LHCN-M2 (cell line): ENCODE measurements around the gene ANO6. TPM values are rescaled to one million over a fixed set of nuclear protein-coding genes. Genes with fewer than 3 reads are reported as not detected.
A peak's percentile ranks its signal among the peaks of the same experiment; 100 is the strongest.
"Not testable (repeated sequence)": the region's sequence is repeated elsewhere in the genome, so short reads cannot be mapped to it uniquely, and the experiment has no call there.

Experiments
- DNase-seq: peaks from one replicate; pipeline ENCODE4 v3.0.0-alpha.2; 2012; ENCODE audit warnings: low read depth
- total RNA-seq: library from RNA; depleted of rRNA; stranded (reverse); fragments of >200 nt; gene quantifications from 2 replicates; pipeline ENCODE4 v1.2.3, GENCODE V29; 2014

Gene ANO6
- total RNA-seq, 1 experiment from 2014 or later = 50.0 TPM

GRCh38 chr12:45235087-45236025, 19.5 kb downstream of the ANO6 start:
- DNase-seq = peak; percentile 96

GRCh38 chr12:45236383-45236782, 20.5 kb downstream of the ANO6 start:
- not testable (repeated sequence) for DNase-seq

- no peak for DNase-seq
Observed at GRCh38 chr12:45242180-45242579, 26.3 kb downstream of the ANO6 start.

- DNase-seq = no peak
Observed at GRCh38 chr12:45243963-45244362, 28.1 kb downstream of the ANO6 start.

GRCh38 chr12:45244561-45245343, 28.9 kb downstream of the ANO6 start:
- DNase-seq = peak; percentile 66

- DNase-seq = no peak
Observed at GRCh38 chr12:45246236-45246635, 30.3 kb downstream of the ANO6 start.

- DNase-seq = no peak
Observed at GRCh38 chr12:45247589-45247988, 31.7 kb downstream of the ANO6 start.

- no peak for DNase-seq
Observed at GRCh38 chr12:45248095-45248494, 32.2 kb downstream of the ANO6 start.

- DNase-seq = no peak
Observed at GRCh38 chr12:45254254-45254653, 38.4 kb downstream of the ANO6 start.

GRCh38 chr12:45256721-45257120, 40.8 kb downstream of the ANO6 start:
- DNase-seq = no peak

GRCh38 chr12:45257185-45257930, 41.5 kb downstream of the ANO6 start:
- DNase-seq = no peak

- peak; percentile 64 for DNase-seq
Observed at GRCh38 chr12:45259675-45260074, 43.8 kb downstream of the ANO6 start.

GRCh38 chr12:45260104-45260815, 44.4 kb downstream of the ANO6 start:
- no peak for DNase-seq

- DNase-seq = no peak
Observed at GRCh38 chr12:45260854-45261253, 45.0 kb downstream of the ANO6 start.

GRCh38 chr12:45262185-45262584, 46.3 kb downstream of the ANO6 start:
- DNase-seq = not testable (repeated sequence)

- no peak for DNase-seq
Observed at GRCh38 chr12:45263587-45263986, 47.7 kb downstream of the ANO6 start.

- peak; percentile 84 for DNase-seq
Observed at GRCh38 chr12:45268672-45269411, 52.9 kb downstream of the ANO6 start.

GRCh38 chr12:45269412-45269751, 53.5 kb downstream of the ANO6 start:
- no peak for DNase-seq

- DNase-seq = no peak
Observed at GRCh38 chr12:45270951-45271350, 55.1 kb downstream of the ANO6 start.

GRCh38 chr12:45273717-45274271, 57.9 kb downstream of the ANO6 start:
- DNase-seq = peak; percentile 98
